ENCODE measurements around the gene PTPRN2. TPM values are rescaled to one million over a fixed set of nuclear protein-coding genes. Genes with fewer than 3 reads are reported as not detected.

PTPRN2 gene
- total and polyA plus RNA-seq, 2 donors (not counting 1 experiment from before 2014, with no cell fraction given) = 0.54 to 1.2 TPM

DNA sequence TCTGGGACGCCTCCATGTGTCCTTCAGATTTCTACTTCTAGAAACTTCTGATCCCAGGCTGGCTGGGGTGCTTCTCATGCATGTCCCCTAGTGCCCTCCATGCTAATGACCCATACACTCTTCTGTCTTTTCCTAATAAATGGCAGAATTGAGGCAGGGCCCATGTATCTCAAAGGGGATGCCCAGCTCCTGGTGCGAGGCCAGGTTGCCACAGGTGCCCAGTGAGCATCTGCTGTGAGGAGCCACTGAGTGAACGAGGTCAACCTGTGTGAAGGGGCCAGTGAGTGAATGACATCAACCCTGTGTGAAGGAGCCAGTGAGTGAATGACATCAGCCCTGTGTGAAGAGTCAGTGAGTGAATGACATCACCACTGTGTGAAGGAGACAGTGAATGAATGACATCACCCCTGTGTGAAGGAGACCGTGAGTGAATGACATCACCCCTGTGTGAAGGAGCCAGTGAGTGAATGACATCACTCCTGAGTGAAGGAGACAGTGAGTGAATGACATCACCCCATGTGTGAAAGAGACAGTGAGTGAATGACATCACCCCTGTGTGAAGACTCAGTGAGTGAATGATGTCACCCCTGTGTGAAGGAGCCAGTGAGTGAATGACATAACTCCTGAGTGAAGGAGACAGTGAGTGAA, 478.9 kb downstream of the PTPRN2 start:
- Histone ChIP-seq H3K27ac (ENCODE audit: insufficient read depth, low read length) (no peak overlapping the region), H2AFZ (ENCODE audit: low read length) (no peak overlapping the region), H3K4me2 (ENCODE audit: extremely low read depth, insufficient read depth, low read length) (no peak overlapping the region), H3K9ac (ENCODE audit: insufficient read depth, low read length) (no peak overlapping the region), H3K27me3 (ENCODE audit: control insufficient read depth, insufficient read depth, low read length) (no peaks in the 10 kb centered on the region), H4K20me1 (ENCODE audit: control insufficient read depth, extremely low read depth, insufficient read depth, low read length) (no peaks in the 10 kb centered on the region), H3K4me1 (ENCODE audit: control insufficient read depth, extremely low read depth, insufficient read depth, low read length) (no peaks in the 10 kb centered on the region), H3K4me3 (replicated peaks in 1 of 4; ENCODE audit: control extremely low read depth in 1 of 4, insufficient read depth in 1 of 4, low read depth in 3 of 4, low read length in 4 of 4) (no peak overlapping the region), H3K9me3 (ENCODE audit: control insufficient read depth, insufficient read depth, low read depth, low read length) (peaks cover 1% of the 10 kb centered on the region), H3K36me3 (ENCODE audit: control insufficient read depth, insufficient read depth, low read length) (no peaks in the 10 kb centered on the region), H3K79me2 (ENCODE audit: control insufficient read depth, insufficient read depth, low read length) (no peaks in the 10 kb centered on the region)
- TF ChIP-seq, protein P1, sequence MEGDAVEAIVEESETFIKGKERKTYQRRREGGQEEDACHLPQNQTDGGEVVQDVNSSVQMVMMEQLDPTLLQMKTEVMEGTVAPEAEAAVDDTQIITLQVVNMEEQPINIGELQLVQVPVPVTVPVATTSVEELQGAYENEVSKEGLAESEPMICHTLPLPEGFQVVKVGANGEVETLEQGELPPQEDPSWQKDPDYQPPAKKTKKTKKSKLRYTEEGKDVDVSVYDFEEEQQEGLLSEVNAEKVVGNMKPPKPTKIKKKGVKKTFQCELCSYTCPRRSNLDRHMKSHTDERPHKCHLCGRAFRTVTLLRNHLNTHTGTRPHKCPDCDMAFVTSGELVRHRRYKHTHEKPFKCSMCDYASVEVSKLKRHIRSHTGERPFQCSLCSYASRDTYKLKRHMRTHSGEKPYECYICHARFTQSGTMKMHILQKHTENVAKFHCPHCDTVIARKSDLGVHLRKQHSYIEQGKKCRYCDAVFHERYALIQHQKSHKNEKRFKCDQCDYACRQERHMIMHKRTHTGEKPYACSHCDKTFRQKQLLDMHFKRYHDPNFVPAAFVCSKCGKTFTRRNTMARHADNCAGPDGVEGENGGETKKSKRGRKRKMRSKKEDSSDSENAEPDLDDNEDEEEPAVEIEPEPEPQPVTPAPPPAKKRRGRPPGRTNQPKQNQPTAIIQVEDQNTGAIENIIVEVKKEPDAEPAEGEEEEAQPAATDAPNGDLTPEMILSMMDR (conservative IDR thresholded peaks at IDR 0.05 in 1 of 2, IDR thresholded peaks at IDR 0.05 in 1 of 2; ENCODE audit: low read depth in 1 of 2, low read length in 2 of 2) = no peak
- no peak for TF ChIP-seq EZH2 (IDR thresholded peaks at IDR 0.05; ENCODE audit: low read length, missing control alignments)
- no peak for DNase-seq (ENCODE audit: low read depth in 2 of 2)

DNA sequence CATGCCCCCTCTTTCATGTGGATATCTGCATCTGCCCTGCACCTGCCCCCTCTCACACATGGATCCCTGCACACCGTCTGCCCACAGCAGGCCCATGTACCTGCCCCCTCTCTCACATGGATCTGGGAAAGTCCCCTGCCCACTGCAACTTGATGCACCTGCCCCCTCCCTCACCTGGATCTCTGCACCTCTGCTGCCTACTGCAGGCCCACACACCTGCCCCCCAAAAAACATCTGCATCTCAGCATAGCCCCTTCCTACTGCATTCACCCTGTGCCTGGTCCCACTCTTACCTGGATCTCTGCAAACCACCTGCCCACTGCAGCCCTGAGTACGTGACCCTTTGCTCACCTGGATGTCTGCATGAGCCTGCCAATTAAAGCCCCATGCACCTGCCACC, 479.8 kb downstream of the PTPRN2 start:
- no peak overlapping the region for H2AFZ ChIP-seq (ENCODE audit: low read length)
- no peaks in the 10 kb centered on the region for H4K20me1 ChIP-seq (ENCODE audit: control insufficient read depth, extremely low read depth, insufficient read depth, low read length)
- H3K4me3 ChIP-seq (replicated peaks in 1 of 4; ENCODE audit: control extremely low read depth in 1 of 4, insufficient read depth in 1 of 4, low read depth in 3 of 4, low read length in 4 of 4) = no peak overlapping the region
- H3K9ac ChIP-seq (ENCODE audit: insufficient read depth, low read length) = no peak overlapping the region
- TF ChIP-seq, protein P1 (conservative IDR thresholded peaks at IDR 0.05 in 1 of 2, IDR thresholded peaks at IDR 0.05 in 1 of 2; ENCODE audit: low read depth in 1 of 2, low read length in 2 of 2) = no peak
- no peak for TF ChIP-seq EZH2 (IDR thresholded peaks at IDR 0.05; ENCODE audit: low read length, missing control alignments)
- H3K9me3 ChIP-seq (ENCODE audit: control insufficient read depth, insufficient read depth, low read depth, low read length) = peaks cover 1% of the 10 kb centered on the region
- no peak for DNase-seq (ENCODE audit: low read depth in 2 of 2)
- no peaks in the 10 kb centered on the region for H3K4me1 ChIP-seq (ENCODE audit: control insufficient read depth, extremely low read depth, insufficient read depth, low read length)
- H3K27me3 ChIP-seq (ENCODE audit: control insufficient read depth, insufficient read depth, low read length) = no peaks in the 10 kb centered on the region
- no peak overlapping the region for H3K27ac ChIP-seq (ENCODE audit: insufficient read depth, low read length)
- no peak overlapping the region for H3K4me2 ChIP-seq (ENCODE audit: extremely low read depth, insufficient read depth, low read length)
- no peaks in the 10 kb centered on the region for H3K79me2 ChIP-seq (ENCODE audit: control insufficient read depth, insufficient read depth, low read length)
- H3K36me3 ChIP-seq (ENCODE audit: control insufficient read depth, insufficient read depth, low read length) = no peaks in the 10 kb centered on the region

DNA sequence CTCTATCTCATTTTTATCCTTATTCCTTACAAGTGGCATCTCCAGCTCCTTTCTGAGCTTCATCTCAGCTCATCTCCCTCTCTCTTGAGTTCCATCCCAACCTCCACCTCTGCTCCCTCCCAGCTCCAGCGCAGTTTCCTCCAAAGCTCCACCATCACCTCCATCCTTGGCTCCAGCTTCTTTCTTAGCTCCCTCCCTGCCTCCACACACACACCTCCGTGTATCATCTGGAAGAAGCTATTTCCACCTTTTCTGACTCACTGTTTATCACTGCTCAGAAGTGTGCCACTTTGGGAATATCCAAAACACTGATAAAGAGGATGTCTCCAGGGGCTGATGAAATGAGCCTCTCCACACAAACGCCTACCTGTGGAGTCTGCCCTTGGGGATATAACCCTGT, 481.4 kb downstream of the PTPRN2 start:
- Histone ChIP-seq H3K27me3 (ENCODE audit: control insufficient read depth, insufficient read depth, low read length) (no peaks in the 10 kb centered on the region), H3K79me2 (ENCODE audit: control insufficient read depth, insufficient read depth, low read length) (no peaks in the 10 kb centered on the region), H3K9me3 (ENCODE audit: control insufficient read depth, insufficient read depth, low read depth, low read length) (peaks cover 1% of the 10 kb centered on the region), H2AFZ (ENCODE audit: low read length) (no peak overlapping the region), H3K9ac (ENCODE audit: insufficient read depth, low read length) (no peak overlapping the region), H3K27ac (ENCODE audit: insufficient read depth, low read length) (no peak overlapping the region), H3K4me3 (replicated peaks in 1 of 4; ENCODE audit: control extremely low read depth in 1 of 4, insufficient read depth in 1 of 4, low read depth in 3 of 4, low read length in 4 of 4) (no peak overlapping the region), H3K4me1 (ENCODE audit: control insufficient read depth, extremely low read depth, insufficient read depth, low read length) (no peaks in the 10 kb centered on the region), H3K4me2 (ENCODE audit: extremely low read depth, insufficient read depth, low read length) (no peak overlapping the region), H4K20me1 (ENCODE audit: control insufficient read depth, extremely low read depth, insufficient read depth, low read length) (no peaks in the 10 kb centered on the region), H3K36me3 (ENCODE audit: control insufficient read depth, insufficient read depth, low read length) (no peaks in the 10 kb centered on the region)
- TF ChIP-seq, protein P1 (conservative IDR thresholded peaks at IDR 0.05 in 1 of 2, IDR thresholded peaks at IDR 0.05 in 1 of 2; ENCODE audit: low read depth in 1 of 2, low read length in 2 of 2) = no peak
- TF ChIP-seq EZH2 (IDR thresholded peaks at IDR 0.05; ENCODE audit: low read length, missing control alignments) = no peak
- DNase-seq (ENCODE audit: low read depth in 2 of 2) = no peak

Data from fibroblast of lung (primary cell).